OCI-LY1 (cell line): ENCODE measurements around the gene SPI1.

ENCODE experiments used
- H2AFZ ChIP-seq: fragments of 200-600 bp; sonication (generic), shearing (Covaris generic); 2 replicates; pipeline ENCODE4 v1.6.0; 2014; ENCODE audit warnings: antibody characterized with exemption, mild to moderate bottlenecking, low read length
- H3F3A ChIP-seq: fragments of 200-600 bp; sonication (generic), shearing (Covaris generic); 2 replicates; pipeline ENCODE4 v1.6.0; 2014; ENCODE audit warnings: mild to moderate bottlenecking, antibody characterized with exemption, low read length, moderate library complexity; ENCODE audit not compliant: insufficient read depth
- H3K27ac ChIP-seq: fragments of 200-600 bp; sonication (generic); 2 replicates; pipeline ENCODE4 v1.5.1; 2014; ENCODE audit warnings: low read length, mixed run types, mild to moderate bottlenecking, low read depth; ENCODE audit not compliant: poor library complexity, severe bottlenecking
- H3K27me3 ChIP-seq: fragments of 200-600 bp; sonication (generic); 2 replicates; pipeline ENCODE4 v1.6.0; 2014; ENCODE audit warnings: antibody characterized with exemption, mild to moderate bottlenecking, low read length, moderate library complexity; ENCODE audit not compliant: insufficient read depth
- H3K36me3 ChIP-seq: fragments of 200-600 bp; sonication (generic); 2 replicates; pipeline ENCODE4 v1.6.1; 2014; ENCODE audit warnings: mild to moderate bottlenecking, antibody characterized with exemption, low read length, moderate library complexity, mixed read lengths; ENCODE audit not compliant: insufficient read depth
- H3K4me1 ChIP-seq: fragments of 200-600 bp; sonication (generic); 2 replicates; pipeline ENCODE4 v1.5.1; 2014; ENCODE audit warnings: mild to moderate bottlenecking, low read length, moderate library complexity; ENCODE audit not compliant: insufficient read depth, severe bottlenecking
- H3K4me2 ChIP-seq: fragments of 200-600 bp; sonication (generic), shearing (Covaris generic); 2 replicates; pipeline ENCODE4 v1.6.1; 2014; ENCODE audit warnings: low read length
- H3K4me3 ChIP-seq: fragments of 200-600 bp; sonication (generic); 2 replicates; pipeline ENCODE4 v1.5.1; 2014; ENCODE audit warnings: low read length, low read depth, mild to moderate bottlenecking, mixed read lengths; ENCODE audit not compliant: poor library complexity, severe bottlenecking
- H3K79me2 ChIP-seq: fragments of 200-600 bp; shearing (Covaris generic); 2 replicates; pipeline ENCODE4 v1.6.1; 2016; ENCODE audit warnings: mixed run types, low read length, mixed read lengths; ENCODE audit not compliant: insufficient read depth
- H3K9ac ChIP-seq: fragments of 200-600 bp; sonication (generic), shearing (Covaris generic); 2 replicates; pipeline ENCODE4 v1.6.1; 2014; ENCODE audit warnings: mild to moderate bottlenecking, low read length, mixed read lengths
- H3K9me2 ChIP-seq: fragments of 200-600 bp; sonication (generic), shearing (Covaris generic); 2 replicates; pipeline ENCODE4 v1.6.1; 2014; ENCODE audit warnings: low read depth, mild to moderate bottlenecking, low read length, mixed read lengths
- H3K9me3 ChIP-seq: fragments of 200-600 bp; shearing (Covaris generic); 2 replicates; pipeline ENCODE4 v1.6.1; 2014; ENCODE audit warnings: low read length, mixed read lengths
- H4K20me1 ChIP-seq: fragments of 200-600 bp; sonication (generic), shearing (Covaris generic); 2 replicates; pipeline ENCODE4 v1.6.0; 2016; ENCODE audit warnings: mild to moderate bottlenecking, low read length; ENCODE audit not compliant: insufficient read depth
- EZH2 ChIP-seq: fragments of 200-600 bp; sonication (generic), shearing (Covaris generic); IDR thresholded peaks from 2 replicates; pipeline ENCODE4 v1.8.0; 2017; ENCODE audit warnings: borderline replicate concordance, mixed run types, mild to moderate bottlenecking, antibody characterized with exemption, low read length, moderate library complexity, mixed read lengths
- TF ChIP-seq, protein P1 (sequence below): fragments of 200-600 bp; sonication (generic), shearing (Covaris generic); IDR thresholded peaks from 2 replicates; pipeline ENCODE4 v1.5.1; 2017; ENCODE audit warnings: mild to moderate bottlenecking, antibody characterized with exemption, low read length, moderate library complexity, mixed read lengths

Gene SPI1

DNA sequence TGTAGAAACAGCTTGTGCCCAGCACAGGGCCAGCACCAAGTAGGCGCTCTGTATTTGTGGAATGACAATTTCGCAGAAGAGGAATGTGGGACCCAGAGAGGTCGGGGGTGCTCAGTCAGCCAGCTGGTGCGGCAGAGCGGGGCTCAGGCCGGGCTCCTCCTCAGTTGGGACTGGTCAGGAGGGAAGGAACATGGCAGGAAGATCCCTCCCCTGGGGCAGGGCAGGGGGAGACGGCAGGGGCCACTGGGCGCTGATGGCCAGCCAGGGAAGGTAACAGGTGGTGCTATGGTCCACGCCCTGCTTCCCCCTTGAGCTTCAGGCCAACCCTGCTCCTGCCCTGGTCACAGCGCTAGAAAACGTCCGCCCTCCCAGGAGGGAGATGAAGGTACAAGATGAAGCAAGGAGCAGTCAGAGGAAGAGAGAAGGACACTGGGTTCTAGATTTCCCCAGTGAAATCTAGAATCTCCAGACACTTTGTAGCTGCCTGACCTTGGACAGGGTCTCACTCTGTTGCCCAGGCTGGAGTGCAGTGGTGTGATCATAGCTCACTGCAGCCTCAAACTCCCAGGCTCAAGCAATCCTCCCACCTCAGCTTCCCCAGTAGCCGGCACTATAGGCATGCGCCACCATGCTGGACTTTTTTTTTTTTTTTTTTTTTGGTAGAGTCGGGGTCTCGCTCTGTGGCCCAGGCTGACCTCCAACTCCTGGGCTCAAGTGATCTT, 13.5 kb upstream of the SPI1 start:
- H3F3A ChIP-seq = no peaks in the 10 kb centered on the region
- H3K27me3 ChIP-seq = no peaks in the 10 kb centered on the region
- no peaks in the 10 kb centered on the region for H3K79me2 ChIP-seq
- no peaks in the 10 kb centered on the region for H3K9me2 ChIP-seq
- H3K4me1 ChIP-seq = peaks cover 36% of the 10 kb centered on the region
- H3K9ac ChIP-seq = no peak overlapping the region
- H3K9me3 ChIP-seq = no peaks in the 10 kb centered on the region
- H3K4me2 ChIP-seq = no peak overlapping the region
- no peak for TF ChIP-seq EZH2
- no peak overlapping the region for H3K27ac ChIP-seq
- no peak overlapping the region for H2AFZ ChIP-seq
- H4K20me1 ChIP-seq = no peaks in the 10 kb centered on the region
- no peak overlapping the region for H3K4me3 ChIP-seq
- H3K36me3 ChIP-seq = no peaks in the 10 kb centered on the region

DNA sequence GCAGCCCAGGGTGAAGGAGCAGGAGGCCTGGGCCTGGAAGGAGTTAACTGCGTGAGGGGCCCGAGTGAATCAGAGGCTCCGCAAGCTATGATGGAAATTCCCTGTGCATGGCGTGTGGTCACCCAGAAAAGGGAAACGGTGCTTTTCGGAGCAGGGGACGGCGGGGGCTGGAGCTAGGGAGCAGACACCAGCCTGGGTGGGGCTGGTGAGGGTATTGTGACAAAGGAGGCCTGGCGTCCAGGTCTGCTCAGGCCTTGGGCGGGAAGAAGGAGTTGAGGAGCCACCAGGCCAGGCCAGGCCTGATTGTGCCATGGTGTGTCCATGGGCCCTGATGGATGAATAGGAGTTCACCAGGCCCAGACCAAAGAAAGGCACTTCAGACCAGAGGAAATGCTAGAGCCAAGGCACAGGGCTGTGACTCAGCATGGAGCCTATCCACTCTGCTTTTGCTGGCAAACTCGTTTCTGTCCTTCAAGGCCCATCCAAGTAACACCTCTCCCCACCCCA, 12.8 kb upstream of the SPI1 start:
- Histone ChIP-seq H3K4me1 (peaks cover 35% of the 10 kb centered on the region), H3K9ac (no peak overlapping the region), H3K79me2 (no peaks in the 10 kb centered on the region), H3K9me3 (no peaks in the 10 kb centered on the region), H3K4me2 (no peak overlapping the region), H3K27me3 (no peaks in the 10 kb centered on the region), H3K4me3 (no peak overlapping the region), H3K9me2 (no peaks in the 10 kb centered on the region), H2AFZ (no peak overlapping the region), H3K27ac (no peak overlapping the region), H4K20me1 (no peaks in the 10 kb centered on the region), H3K36me3 (no peaks in the 10 kb centered on the region), H3F3A (no peaks in the 10 kb centered on the region)
- TF ChIP-seq, protein P1, sequence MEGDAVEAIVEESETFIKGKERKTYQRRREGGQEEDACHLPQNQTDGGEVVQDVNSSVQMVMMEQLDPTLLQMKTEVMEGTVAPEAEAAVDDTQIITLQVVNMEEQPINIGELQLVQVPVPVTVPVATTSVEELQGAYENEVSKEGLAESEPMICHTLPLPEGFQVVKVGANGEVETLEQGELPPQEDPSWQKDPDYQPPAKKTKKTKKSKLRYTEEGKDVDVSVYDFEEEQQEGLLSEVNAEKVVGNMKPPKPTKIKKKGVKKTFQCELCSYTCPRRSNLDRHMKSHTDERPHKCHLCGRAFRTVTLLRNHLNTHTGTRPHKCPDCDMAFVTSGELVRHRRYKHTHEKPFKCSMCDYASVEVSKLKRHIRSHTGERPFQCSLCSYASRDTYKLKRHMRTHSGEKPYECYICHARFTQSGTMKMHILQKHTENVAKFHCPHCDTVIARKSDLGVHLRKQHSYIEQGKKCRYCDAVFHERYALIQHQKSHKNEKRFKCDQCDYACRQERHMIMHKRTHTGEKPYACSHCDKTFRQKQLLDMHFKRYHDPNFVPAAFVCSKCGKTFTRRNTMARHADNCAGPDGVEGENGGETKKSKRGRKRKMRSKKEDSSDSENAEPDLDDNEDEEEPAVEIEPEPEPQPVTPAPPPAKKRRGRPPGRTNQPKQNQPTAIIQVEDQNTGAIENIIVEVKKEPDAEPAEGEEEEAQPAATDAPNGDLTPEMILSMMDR = no peak
- no peak for TF ChIP-seq EZH2

DNA sequence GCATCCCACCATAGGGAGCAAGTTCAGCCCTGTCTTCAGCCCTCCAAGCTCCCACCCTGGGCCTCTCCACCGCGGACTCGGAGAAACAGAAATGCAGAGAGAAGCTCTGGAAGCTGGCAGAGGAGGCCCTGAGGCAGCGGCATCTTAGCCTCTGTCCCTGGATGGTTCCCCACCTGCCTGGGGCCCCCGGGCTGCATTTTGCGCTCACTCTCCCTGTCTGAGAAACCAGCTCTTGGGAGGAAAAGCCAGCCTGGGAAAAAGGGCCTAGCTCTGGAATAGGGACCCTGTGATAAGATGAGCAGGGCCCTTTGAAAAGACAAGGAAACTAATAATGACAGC, 12.0 kb upstream of the SPI1 start:
- H2AFZ ChIP-seq = no peak overlapping the region
- H3K4me1 ChIP-seq = peaks cover 28% of the 10 kb centered on the region
- no peak overlapping the region for H3K4me2 ChIP-seq
- H3K36me3 ChIP-seq = no peaks in the 10 kb centered on the region
- H3K9me2 ChIP-seq = no peaks in the 10 kb centered on the region
- no peak overlapping the region for H3K27ac ChIP-seq
- H3K27me3 ChIP-seq = no peaks in the 10 kb centered on the region
- no peaks in the 10 kb centered on the region for H3K79me2 ChIP-seq
- H3K4me3 ChIP-seq = no peak overlapping the region
- no peaks in the 10 kb centered on the region for H3K9me3 ChIP-seq
- TF ChIP-seq, protein P1 = no peak
- TF ChIP-seq EZH2 = no peak
- H3K9ac ChIP-seq = no peak overlapping the region
- no peaks in the 10 kb centered on the region for H4K20me1 ChIP-seq
- no peaks in the 10 kb centered on the region for H3F3A ChIP-seq
